MM.1S (cell line): ENCODE data around the gene HPCAL1.

Experiments
- DNase-seq: peaks from one replicate; pipeline ENCODE4 v3.0.0-alpha.2; 2015
- H2AFZ ChIP-seq: fragments of 300-600 bp; sonication (generic); 2 replicates; pipeline ENCODE4 v1.6.0; 2016; ENCODE audit warnings: antibody characterized with exemption, low read length
- H3F3A ChIP-seq: fragments of 300-600 bp; sonication (generic); 2 replicates; pipeline ENCODE4 v1.6.1; 2016; ENCODE audit warnings: mild to moderate bottlenecking, antibody characterized with exemption, low read length, moderate library complexity, mixed read lengths; ENCODE audit not compliant: insufficient read depth
- H3K27ac ChIP-seq: fragments of 300-600 bp; sonication (generic); 2 replicates; pipeline ENCODE4 v1.5.1; 2016; ENCODE audit warnings: mild to moderate bottlenecking, low read length
- H3K27me3 ChIP-seq: fragments of 300-600 bp; sonication (generic); replicated peaks from 2 replicates; pipeline ENCODE4 v1.6.0; 2016; ENCODE audit warnings: low read length; ENCODE audit not compliant: insufficient read depth
- H3K36me3 ChIP-seq: fragments of 300-600 bp; sonication (generic); replicated peaks from 2 replicates; pipeline ENCODE4 v1.6.1; 2016; ENCODE audit warnings: mild to moderate bottlenecking, low read length, mixed read lengths; ENCODE audit not compliant: insufficient read depth
- H3K4me1 ChIP-seq: fragments of 300-600 bp; sonication (generic); 2 replicates; pipeline ENCODE4 v1.6.1; 2016; ENCODE audit warnings: low read length, mixed read lengths
- H3K4me2 ChIP-seq: fragments of 300-600 bp; sonication (generic); 2 replicates; pipeline ENCODE4 v1.6.0; 2016; ENCODE audit warnings: low read depth, low read length
- H3K4me3 ChIP-seq: fragments of 300-600 bp; sonication (generic); 2 replicates; pipeline ENCODE4 v1.5.1; 2016; ENCODE audit warnings: low read length, mixed read lengths
- H3K79me2 ChIP-seq: fragments of 300-600 bp; sonication (generic); 2 replicates; pipeline ENCODE4 v1.6.1; 2016; ENCODE audit warnings: mixed run types, low read length, mixed read lengths
- H3K9ac ChIP-seq: fragments of 300-600 bp; sonication (generic); 2 replicates; pipeline ENCODE4 v1.6.1; 2016; ENCODE audit warnings: low read length, mixed read lengths
- H3K9me2 ChIP-seq: fragments of 300-600 bp; sonication (generic); replicated peaks from 2 replicates; pipeline ENCODE4 v1.6.1; 2016; ENCODE audit warnings: mild to moderate bottlenecking, low read length, mixed read lengths; ENCODE audit not compliant: insufficient read depth
- H3K9me3 ChIP-seq: fragments of 300-600 bp; sonication (generic); replicated peaks from 2 replicates; pipeline ENCODE4 v1.6.1; 2016; ENCODE audit warnings: mild to moderate bottlenecking, low read length, mixed read lengths; ENCODE audit not compliant: insufficient read depth
- H4K20me1 ChIP-seq: fragments of 300-600 bp; sonication (generic); 2 replicates; pipeline ENCODE4 v1.6.1; 2016; ENCODE audit warnings: mild to moderate bottlenecking, low read length, moderate library complexity, mixed read lengths; ENCODE audit not compliant: insufficient read depth
- CTCF ChIP-seq: fragments of 300-600 bp; sonication (generic); IDR thresholded peaks from 2 replicates; pipeline ENCODE4 v1.5.1; 2016; ENCODE audit warnings: antibody characterized with exemption, low read length, mixed read lengths
- EZH2 ChIP-seq: fragments of 300-600 bp; sonication (generic); optimal IDR thresholded peaks from 2 replicates; pipeline ENCODE3; 2017; ENCODE audit warnings: low read depth, mild to moderate bottlenecking, antibody characterized with exemption, low read length, mixed read lengths
- EZH2phosphoT487 ChIP-seq: fragments of 300-600 bp; sonication (generic); IDR thresholded peaks from 2 replicates; pipeline ENCODE4 v1.6.1; 2018; ENCODE audit warnings: antibody characterized with exemption, low read length

The HPCAL1 gene

GRCh38 chr2:10265329-10266132, 37.2 kb upstream of the HPCAL1 start:
- no peak for DNase-seq
- H3F3A ChIP-seq: no peaks in the 10 kb centered on the region
- H3K9me3 ChIP-seq: no peaks in the 10 kb centered on the region
- H3K36me3 ChIP-seq: no peaks in the 10 kb centered on the region
- H3K79me2 ChIP-seq: no peaks in the 10 kb centered on the region
- no peaks in the 10 kb centered on the region for H3K4me1 ChIP-seq
- H3K9me2 ChIP-seq: no peaks in the 10 kb centered on the region
- TF ChIP-seq EZH2: no peak
- no peak for TF ChIP-seq CTCF
- TF ChIP-seq EZH2phosphoT487: no peak
- no peaks in the 10 kb centered on the region; the same call in 1 of the 2 replicates for H3K27me3 ChIP-seq
- no peak overlapping the region for H2AFZ ChIP-seq
- H3K9ac ChIP-seq: no peak overlapping the region
- no peak overlapping the region for H3K4me3 ChIP-seq
- no peak overlapping the region for H3K27ac ChIP-seq
- no peaks in the 10 kb centered on the region for H4K20me1 ChIP-seq
- H3K4me2 ChIP-seq: no peak overlapping the region

GRCh38 chr2:10266133-10266620, 36.5 kb upstream of the HPCAL1 start:
- no peaks in the 10 kb centered on the region for H3F3A ChIP-seq
- no peaks in the 10 kb centered on the region for H3K9me3 ChIP-seq
- no peaks in the 10 kb centered on the region for H3K36me3 ChIP-seq
- no peaks in the 10 kb centered on the region; the same call in 1 of the 2 replicates for H3K27me3 ChIP-seq
- no peaks in the 10 kb centered on the region for H3K79me2 ChIP-seq
- H3K9ac ChIP-seq: no peak overlapping the region
- TF ChIP-seq CTCF: no peak
- no peak for TF ChIP-seq EZH2phosphoT487
- TF ChIP-seq EZH2: no peak
- no peak for DNase-seq
- no peak overlapping the region for H3K4me2 ChIP-seq
- no peaks in the 10 kb centered on the region for H3K9me2 ChIP-seq
- H4K20me1 ChIP-seq: no peaks in the 10 kb centered on the region
- no peak overlapping the region for H3K27ac ChIP-seq
- H3K4me1 ChIP-seq: no peaks in the 10 kb centered on the region
- H3K4me3 ChIP-seq: no peak overlapping the region
- H2AFZ ChIP-seq: no peak overlapping the region

GRCh38 chr2:10267036-10267435, 35.7 kb upstream of the HPCAL1 start:
- TF ChIP-seq CTCF (no peak), EZH2 (no peak), EZH2phosphoT487 (no peak)
- H3K4me3 ChIP-seq: no peak overlapping the region
- H3K9ac ChIP-seq: no peak overlapping the region
- no peaks in the 10 kb centered on the region for H3K9me3 ChIP-seq
- no peaks in the 10 kb centered on the region for H4K20me1 ChIP-seq
- no peak overlapping the region for H2AFZ ChIP-seq
- H3K27me3 ChIP-seq: no peaks in the 10 kb centered on the region; the same call in 1 of the 2 replicates
- H3K27ac ChIP-seq: no peak overlapping the region
- no peak overlapping the region for H3K4me2 ChIP-seq
- no peaks in the 10 kb centered on the region for H3K4me1 ChIP-seq
- H3F3A ChIP-seq: no peaks in the 10 kb centered on the region
- DNase-seq: no peak
- H3K9me2 ChIP-seq: no peaks in the 10 kb centered on the region
- no peaks in the 10 kb centered on the region for H3K36me3 ChIP-seq
- H3K79me2 ChIP-seq: no peaks in the 10 kb centered on the region
